ENCODE measurements around the gene ANKRD11.
"Not testable (repeated sequence)": the region's sequence is repeated elsewhere in the genome, so short reads cannot be mapped to it uniquely, and the experiment has no call there.

ANKRD11 gene

GRCh38 chr16:89314854-89315253 lies 175.5 kb downstream of the ANKRD11 start:
- no peak for DNase-seq (ENCODE audit: low spot score)

- DNase-seq (ENCODE audit: low spot score), result peak; percentile 62
These were observed 176.0 kb downstream of the ANKRD11 start for GRCh38 chr16:89314357-89314756.

- DNase-seq (ENCODE audit: low spot score), result no peak
These were observed 176.8 kb downstream of the ANKRD11 start for GRCh38 chr16:89313583-89313982.

DNA sequence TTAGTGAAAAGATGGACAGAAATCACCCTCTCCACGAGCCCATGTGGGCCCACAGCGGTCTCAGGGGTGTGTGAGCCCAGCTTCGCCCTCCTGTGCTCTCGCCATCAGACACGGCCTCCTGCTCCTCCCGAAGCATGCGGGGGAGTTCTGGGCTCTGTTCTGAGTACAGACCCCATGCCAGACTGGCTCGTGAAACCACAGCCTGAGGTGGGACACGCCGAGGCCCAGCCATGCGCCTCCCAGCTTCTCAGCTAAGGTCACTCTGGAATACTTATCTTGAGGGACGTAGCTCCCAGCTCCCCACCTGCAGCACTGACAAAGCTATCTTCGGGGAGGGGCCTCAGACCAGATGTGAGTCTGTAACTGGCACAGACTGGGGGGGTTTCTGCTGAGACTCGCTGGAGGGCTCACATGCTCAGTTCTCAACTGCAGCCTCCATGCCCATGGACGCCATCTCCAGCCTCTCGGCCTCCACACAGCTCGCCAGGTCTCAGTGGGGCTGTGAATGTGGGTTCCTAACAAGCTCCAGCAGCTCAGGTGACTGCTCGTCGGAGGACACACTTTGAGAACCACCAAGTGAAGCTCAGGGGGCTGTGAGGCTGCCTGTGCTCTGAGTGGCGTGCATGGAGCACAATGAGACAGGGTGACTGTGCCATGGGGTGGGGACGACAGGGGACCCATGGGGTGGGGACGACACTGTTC lies 177.6 kb downstream of the ANKRD11 start:
- no peak for DNase-seq (ENCODE audit: low spot score)

DNA sequence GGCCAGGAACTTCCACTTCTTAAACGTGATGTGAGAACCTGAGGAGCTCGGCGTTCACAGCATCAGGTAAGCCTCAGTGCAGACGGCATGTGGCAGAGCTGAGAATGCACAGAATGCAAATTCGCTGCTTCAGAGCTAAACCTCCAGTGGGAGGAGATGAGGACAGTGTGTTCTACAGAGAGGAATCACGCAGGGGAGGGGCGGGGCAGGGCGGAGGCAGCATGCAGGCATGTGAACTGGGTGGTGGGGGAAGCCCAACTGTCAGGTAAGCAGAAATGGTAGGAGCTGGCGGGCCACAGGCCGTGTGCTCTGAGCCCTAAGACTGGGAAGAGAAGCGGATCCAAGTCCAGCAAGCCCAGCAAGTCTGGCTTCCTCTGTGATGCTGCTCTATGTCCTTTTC lies 178.2 kb downstream of the ANKRD11 start:
- no peak for DNase-seq (ENCODE audit: low spot score)

DNA sequence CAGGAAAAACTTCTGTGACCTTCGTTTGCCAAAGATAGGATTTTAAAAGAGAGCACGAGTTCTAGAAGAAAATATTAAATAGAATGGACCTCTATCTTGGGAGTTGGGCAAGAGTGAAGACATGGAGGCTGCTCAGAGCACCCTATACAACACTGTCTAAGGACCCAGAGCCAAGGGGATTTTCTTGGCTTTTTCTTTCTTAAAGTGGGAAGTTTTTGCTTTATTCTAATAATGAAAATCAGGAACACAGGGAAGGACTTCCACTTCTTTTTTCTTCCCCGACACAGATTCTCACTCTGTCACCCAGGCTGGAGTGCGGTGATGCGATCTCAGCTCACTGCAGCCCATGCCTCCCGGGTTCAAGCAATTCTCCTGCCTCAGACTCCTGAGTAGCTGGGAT lies 178.7 kb downstream of the ANKRD11 start:
- DNase-seq (ENCODE audit: low spot score), result no peak

- no peak for DNase-seq (ENCODE audit: low spot score)
These were observed 180.8 kb downstream of the ANKRD11 start for GRCh38 chr16:89309438-89310122.

DNA sequence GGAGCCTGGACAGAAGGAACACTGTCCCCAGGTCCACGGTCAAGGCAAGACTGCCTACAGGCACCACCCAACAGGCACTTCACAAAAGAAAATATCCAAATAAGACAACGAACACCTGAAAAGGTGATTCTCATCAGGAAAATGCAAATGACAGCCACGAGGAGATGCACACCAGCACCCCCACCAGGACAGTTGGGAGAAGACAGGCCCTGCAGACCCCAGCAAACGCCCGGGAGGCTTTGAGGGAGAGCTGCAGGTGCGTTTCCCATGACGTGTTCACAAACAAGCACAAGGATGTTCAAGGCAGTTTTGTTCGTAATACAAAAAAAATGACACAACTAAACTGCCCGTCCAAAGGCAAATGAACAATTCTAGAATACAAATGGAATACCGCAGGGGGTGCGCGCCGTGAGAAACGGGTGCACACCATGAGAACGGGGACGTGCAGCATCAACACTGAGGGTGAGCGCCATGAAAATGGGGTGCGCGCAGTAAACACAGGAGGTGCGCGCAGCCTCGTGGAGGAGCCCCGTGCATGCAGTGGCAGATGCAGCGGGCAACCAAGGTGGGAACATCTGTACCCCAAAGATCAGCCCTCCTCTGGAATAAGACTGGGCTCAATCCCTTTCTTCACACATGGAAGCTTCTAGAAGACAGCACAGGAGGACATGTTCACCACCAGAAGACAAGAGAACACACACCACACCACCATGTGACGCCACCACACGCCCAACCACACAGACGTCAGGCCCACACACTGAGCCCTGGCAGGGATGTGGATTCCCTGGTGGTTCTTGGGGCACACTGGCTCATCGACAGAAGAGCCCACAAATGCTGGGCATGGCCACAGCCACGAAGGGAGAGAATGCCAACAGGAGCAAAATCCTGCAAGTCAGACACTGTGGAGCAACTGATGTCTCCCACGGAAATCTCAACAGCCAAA lies 181.7 kb downstream of the ANKRD11 start:
- DNase-seq (ENCODE audit: low spot score), result peak; percentile 24

- DNase-seq (ENCODE audit: low spot score), result no peak
These were observed 182.9 kb downstream of the ANKRD11 start for GRCh38 chr16:89307421-89307805.

DNA sequence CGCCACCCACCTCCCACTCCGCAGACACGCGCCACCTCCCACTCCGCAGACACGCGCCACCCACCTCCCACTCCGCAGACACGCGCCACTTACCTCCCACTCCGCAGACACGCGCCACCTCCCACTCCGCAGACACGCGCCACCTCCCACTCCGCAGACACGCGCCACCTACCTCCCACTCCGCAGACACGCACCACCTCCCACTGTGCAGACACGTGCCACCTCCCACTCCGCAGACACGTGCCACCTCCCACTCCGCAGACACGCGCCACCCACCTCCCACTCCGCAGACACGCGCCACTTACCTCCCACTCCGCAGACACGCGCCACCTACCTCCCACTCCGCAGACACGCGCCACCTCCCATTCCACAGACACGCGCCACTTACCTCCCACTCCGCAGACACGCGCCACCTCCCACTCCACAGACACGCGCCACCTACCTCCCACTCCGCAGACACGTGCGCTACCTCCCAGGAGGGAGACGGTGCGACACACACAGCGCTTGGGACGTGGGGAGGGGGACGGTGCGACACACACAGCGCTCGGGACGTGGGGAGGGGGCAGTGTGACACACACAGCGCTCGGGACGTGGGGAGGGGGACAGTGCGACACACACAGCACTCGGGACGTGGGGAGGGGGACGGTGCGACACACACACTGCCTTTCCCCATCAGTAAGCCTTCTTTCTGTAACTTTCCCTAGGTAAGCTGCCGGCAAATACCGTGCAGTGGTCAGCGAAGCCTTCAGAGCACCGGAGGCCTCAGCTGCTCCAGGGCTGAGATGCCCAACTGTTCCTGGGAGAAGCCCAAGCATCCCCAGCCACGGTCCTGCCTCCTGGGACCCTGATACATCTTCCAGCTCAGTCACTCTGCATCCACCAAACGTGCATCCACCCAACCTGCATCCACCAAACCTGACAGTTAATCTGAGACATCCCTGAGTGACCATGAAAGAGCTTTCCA lies 183.6 kb downstream of the ANKRD11 start:
- DNase-seq (ENCODE audit: low spot score), result not testable (repeated sequence)

GRCh38 chr16:89304941-89305705 lies 185.2 kb downstream of the ANKRD11 start:
- no peak for DNase-seq (ENCODE audit: low spot score)

DNA sequence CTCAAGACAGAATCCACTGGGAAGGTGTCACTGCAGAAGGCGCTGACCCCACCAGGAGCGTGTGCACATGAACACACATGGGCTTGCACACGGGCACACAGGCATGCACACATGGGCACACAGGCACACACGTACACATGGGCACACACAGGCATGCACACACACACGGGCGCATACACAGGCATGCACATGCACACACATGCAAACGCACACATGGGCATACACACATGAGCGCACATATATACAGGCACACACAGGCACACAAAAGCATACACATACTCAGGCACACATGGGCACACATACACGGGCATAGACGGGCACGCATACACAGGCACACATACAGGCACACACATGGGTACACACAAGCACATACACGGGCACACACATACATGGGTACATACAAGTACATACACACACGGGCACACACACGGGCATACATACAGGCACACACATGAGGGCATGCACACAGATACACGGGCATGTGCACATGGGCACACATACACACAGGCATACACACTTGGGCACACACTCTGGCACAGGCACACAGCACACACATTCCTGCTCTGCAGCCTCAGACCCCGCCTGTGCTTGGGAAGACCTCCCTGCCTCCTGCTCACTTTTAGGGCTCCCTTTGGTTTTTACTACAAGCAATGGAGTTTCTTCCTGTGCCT lies 186.0 kb downstream of the ANKRD11 start:
- no peak for DNase-seq (ENCODE audit: low spot score)

- DNase-seq (ENCODE audit: low spot score), result no peak
These were observed 186.7 kb downstream of the ANKRD11 start for GRCh38 chr16:89303617-89304016.

- no peak for DNase-seq (ENCODE audit: low spot score)
These were observed 189.4 kb downstream of the ANKRD11 start for GRCh38 chr16:89300976-89301360.

DNA sequence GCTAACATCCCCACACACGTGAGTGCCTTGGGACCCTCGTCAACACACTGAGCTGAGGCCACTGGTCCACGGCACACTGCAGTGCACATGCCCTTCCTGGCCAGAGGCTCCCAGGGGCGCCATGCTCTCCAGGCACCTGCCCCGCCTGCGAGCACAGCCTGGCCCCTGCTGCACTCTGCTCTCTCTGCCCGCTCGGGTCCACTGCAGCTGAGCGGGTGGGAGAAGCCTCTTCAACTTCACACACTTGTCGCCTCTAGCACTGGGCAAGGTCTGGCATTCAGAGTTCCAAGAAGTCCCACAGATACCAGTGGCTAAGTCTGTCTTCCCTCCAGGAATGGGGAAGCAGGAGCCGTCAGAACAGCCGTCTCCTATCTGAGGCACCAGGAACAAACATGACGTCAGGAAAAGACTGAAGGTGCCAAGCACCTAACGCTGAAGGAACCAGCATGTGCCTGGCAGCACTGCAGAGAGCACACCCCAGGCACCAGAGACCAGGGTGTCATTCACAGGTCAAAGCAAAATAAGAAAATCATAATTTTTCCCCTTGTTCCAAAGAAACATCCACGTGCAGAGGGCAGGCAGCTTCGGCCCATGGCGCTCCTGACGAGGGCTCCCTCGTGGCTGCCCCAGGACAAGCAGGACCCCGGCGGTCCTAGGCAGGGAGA lies 189.9 kb downstream of the ANKRD11 start:
- DNase-seq (ENCODE audit: low spot score), result no peak

- DNase-seq (ENCODE audit: low spot score), result not testable (repeated sequence)
These were observed 190.8 kb downstream of the ANKRD11 start for GRCh38 chr16:89299357-89300111.

- DNase-seq (ENCODE audit: low spot score), result no peak
These were observed 191.6 kb downstream of the ANKRD11 start for GRCh38 chr16:89298623-89299225.

DNA sequence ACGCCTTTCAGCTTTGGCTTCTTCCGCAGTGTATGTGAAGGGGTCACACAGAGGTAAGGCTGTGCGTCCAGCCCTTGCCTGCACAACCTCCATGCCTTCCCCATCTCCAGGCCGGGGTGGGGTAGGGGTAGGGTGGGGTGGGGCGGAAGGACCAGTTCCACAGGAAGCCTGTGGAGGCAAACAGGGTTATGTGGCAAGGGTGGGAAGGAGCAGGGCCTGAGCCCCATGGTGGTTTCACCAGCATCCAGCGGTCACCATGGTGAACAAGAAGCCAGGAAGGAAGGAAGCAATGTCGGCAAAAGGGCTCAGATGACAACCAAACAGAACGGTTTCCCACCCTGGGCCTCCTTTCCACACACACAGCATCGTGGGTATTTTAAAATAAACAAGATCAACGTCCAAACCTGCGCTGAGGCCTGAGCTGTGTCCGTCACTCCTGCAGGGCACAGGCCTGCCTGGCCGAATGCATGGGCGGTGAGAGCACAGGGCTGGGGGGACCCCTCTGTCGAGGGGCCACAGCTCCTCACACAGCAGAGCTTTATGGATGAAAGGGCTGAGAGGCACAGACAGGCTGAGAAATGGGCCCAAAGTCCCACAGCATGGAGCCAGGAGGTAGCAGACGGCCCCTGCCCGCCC lies 192.3 kb downstream of the ANKRD11 start:
- no peak for DNase-seq (ENCODE audit: low spot score)
